IPS-18a (cell line): ENCODE data around the gene ADAMTS7.
"Not testable (repeated sequence)": the region's sequence is repeated elsewhere in the genome, so short reads cannot be mapped to it uniquely, and the experiment has no call there.

Experiments
- H3K27ac ChIP-seq: one replicate; pipeline ENCODE4 v1.5.1; 2013; ENCODE audit warnings: low read length
- H3K27me3 ChIP-seq: one replicate; pipeline ENCODE4 v1.6.1; 2013; ENCODE audit warnings: mild to moderate bottlenecking, low read length; ENCODE audit not compliant: control insufficient read depth, insufficient read depth
- H3K36me3 ChIP-seq: one replicate; pipeline ENCODE4 v1.6.1; 2013; ENCODE audit warnings: low read depth, low read length; ENCODE audit not compliant: control insufficient read depth
- H3K4me1 ChIP-seq: one replicate; pipeline ENCODE4 v1.6.1; 2013; ENCODE audit warnings: low read depth, low read length; ENCODE audit not compliant: control insufficient read depth
- H3K4me3 ChIP-seq: one replicate; pipeline ENCODE4 v1.5.1; 2013; ENCODE audit warnings: low read length
- H3K9ac ChIP-seq: one replicate; pipeline ENCODE4 v1.6.1; 2013; ENCODE audit warnings: mild to moderate bottlenecking, low read length, moderate library complexity
- H3K9me3 ChIP-seq: one replicate; pipeline ENCODE4 v1.6.1; 2013; ENCODE audit warnings: low read depth, low read length; ENCODE audit not compliant: control insufficient read depth

The ADAMTS7 gene

DNA sequence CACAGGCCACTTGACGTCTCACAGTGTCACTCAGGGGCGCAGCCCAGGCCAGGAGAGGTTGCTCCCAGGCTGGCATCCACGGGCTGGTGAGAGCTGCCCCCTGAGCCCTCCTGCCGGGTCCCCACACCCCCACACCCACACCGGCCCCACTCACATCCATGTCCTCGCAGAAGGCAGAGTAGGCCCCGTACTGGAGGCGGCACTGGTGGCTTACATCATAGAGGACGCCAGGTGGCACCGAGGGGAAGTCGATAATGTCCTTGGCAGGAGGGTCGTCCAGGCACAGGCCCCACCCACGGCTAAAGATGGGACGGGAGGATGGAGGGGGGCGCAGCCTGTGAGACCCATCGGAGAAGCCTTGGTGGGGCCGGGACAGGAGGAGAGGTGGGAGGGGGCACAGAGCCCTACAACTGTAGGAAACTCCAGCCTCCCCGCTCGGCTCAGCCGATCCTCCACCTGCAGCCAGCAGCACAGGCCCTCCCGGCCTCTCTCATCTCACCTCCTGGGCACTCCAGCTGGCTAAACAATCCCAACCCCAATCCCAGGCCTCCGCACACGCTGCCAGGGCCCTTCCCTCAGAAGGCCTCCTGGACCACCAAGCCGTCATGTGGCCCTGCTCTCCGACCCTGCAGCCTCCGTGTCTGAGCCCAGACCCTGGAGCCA lies 33.8 kb downstream of the ADAMTS7 start:
- H3K27ac ChIP-seq, H3K36me3 ChIP-seq, H3K9me3 ChIP-seq, H3K27me3 ChIP-seq, H3K9ac ChIP-seq, H3K4me3 ChIP-seq, H3K4me1 ChIP-seq: not testable (repeated sequence)

DNA sequence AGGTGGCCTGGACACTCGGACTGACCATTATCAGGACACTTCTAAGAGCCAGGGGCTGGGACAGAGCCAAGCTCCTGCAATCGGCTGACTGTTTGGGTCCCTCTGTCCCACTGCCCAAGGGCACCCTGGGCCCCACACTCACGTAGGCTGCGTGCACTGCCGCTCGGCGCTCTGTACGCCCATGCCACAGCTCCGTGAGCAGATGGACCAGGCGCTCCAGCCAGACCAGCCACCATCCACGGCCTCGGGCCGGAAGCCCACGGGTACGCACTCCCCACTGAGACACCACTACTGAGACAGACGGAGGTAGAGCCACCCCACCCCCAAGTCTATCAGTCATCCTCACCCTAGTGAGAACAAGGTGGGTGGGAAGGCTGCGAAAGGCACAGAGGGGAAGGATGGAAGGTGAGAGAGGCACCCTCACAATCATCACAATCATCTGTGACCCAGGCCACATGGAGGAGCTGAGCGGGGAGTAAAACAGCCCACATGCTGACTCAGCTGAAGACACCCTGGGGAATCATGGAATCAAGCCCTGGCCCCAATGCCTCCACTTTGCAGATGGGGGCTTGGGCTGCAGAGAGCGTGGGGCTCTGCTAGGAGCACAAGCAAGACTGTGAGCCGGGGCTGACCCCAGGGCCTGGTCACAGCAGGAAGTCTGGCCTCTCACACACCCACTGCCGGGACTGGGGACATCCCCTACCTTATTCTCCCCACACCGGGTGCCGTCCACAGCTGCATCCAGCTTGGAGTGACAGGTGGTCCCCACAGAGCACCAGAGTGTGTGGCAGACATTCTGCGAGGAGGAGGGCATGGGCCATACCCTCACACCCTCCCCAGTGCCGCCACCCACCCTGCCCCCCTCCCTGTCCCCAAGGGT lies 35.0 kb downstream of the ADAMTS7 start:
- not testable (repeated sequence) for H3K9me3 ChIP-seq, H3K4me3 ChIP-seq, H3K36me3 ChIP-seq, H3K4me1 ChIP-seq, H3K27me3 ChIP-seq, H3K27ac ChIP-seq, H3K9ac ChIP-seq

DNA sequence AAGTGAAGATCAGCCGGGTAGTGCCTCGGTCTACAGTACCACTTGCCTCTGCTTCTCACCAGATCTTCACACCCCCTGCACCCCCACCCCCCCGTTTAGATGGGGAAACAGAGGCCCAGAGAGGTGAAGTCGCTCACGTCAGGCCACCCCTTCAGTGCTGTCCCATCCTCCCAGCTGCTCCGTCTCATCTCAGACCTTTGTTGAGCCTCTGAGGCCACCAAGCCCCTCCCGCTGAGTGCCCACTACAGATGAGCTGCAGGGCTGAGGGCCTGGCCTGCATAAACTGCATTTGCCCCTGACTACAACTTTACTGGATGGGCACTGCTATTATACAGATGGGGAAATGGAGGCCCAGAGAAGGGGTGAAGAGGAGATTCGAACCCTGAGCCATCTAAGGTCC lies 35.8 kb downstream of the ADAMTS7 start:
- Histone ChIP-seq H3K9ac (no peak overlapping the region), H3K9me3 (no peaks in the 10 kb centered on the region), H3K4me3 (no peak overlapping the region), H3K27me3 (no peaks in the 10 kb centered on the region), H3K36me3 (no peaks in the 10 kb centered on the region), H3K4me1 (no peaks in the 10 kb centered on the region), H3K27ac (no peak overlapping the region)

DNA sequence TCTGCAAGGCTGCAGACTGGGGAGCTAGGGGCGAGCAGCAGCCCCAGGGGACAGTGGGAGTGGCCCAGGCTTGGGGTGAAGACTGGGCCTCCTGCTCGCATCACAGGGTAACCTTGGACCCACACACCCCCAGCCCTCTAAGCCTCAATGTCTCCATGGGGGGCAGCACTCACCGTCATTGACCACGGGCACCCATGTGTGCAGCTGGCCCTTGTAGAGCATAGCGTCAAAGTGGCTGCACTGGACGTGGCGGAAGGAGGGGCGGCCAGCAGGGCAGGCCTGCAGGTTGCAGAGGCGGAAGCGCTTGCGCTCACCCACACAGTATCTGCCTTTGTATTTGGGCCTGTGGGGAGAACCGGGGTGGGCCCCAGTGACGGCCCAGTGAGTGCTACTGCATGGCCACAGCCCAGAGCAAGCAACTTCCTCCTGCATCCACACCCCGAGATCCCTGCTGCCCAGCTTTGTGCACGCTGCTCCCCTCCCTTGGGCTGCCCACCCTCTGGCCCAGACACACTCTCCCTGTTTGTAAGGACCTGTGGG lies 36.7 kb downstream of the ADAMTS7 start:
- not testable (repeated sequence) for H3K36me3 ChIP-seq, H3K4me1 ChIP-seq, H3K27ac ChIP-seq, H3K27me3 ChIP-seq, H3K9ac ChIP-seq, H3K4me3 ChIP-seq, H3K9me3 ChIP-seq

DNA sequence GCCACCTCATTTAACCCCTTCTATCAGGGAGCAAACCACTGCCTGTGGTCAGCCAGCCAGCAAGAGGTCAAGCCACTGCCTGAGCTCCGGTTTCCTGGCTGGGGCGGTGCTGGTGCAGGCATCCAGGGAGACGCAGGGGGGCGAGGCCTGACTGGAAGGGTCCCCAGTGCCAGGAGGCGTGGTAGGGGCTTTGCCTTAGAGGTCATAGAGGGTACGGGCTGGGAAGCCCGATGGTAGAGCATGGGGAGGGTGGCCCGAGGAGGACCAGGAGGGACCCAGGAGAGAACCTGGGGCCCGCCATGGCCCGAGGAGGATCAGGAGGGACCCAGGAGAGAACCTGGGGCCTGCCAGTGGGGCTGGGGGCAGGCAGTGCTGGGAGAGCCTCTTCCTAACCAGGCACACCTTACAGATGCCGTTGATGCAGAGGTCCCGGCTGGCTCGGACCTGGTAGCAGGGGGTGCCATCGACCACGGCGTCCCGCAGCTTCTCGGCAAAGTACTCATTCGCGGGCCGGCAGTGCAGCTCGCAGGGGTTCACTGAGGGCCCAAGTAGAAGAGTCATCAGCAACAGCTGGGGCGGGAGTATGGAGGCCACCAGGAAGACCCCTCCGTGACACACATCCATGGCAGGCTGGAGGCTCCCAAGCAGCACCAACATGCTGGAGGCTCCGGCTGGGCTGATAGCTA lies 37.4 kb downstream of the ADAMTS7 start:
- H3K36me3 ChIP-seq, H3K27ac ChIP-seq, H3K9me3 ChIP-seq, H3K4me1 ChIP-seq, H3K4me3 ChIP-seq, H3K9ac ChIP-seq, H3K27me3 ChIP-seq: not testable (repeated sequence)

DNA sequence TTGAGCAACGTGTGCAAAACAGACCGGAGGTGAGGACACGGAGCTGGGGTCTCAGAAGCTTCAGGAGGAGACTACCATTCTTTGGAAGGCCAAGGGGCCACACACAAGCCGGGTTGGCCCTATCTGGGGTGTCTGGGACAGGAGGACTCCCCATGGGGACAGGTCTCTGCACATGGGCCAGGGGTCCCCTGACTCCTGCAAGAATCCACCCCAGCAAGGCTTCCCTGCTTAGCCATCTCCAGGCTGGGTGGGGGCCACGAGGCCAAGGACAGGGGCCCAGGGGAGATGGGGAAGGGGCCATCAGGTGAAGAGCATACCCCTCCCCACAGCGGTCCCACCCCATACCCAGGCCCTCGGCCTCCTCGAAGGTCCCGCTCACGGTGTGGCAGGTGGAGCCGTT lies 38.5 kb downstream of the ADAMTS7 start:
- H3K4me3 ChIP-seq = no peak overlapping the region
- no peaks in the 10 kb centered on the region for H3K27me3 ChIP-seq
- no peaks in the 10 kb centered on the region for H3K9me3 ChIP-seq
- H3K36me3 ChIP-seq = no peaks in the 10 kb centered on the region
- H3K9ac ChIP-seq = no peak overlapping the region
- H3K4me1 ChIP-seq = no peaks in the 10 kb centered on the region
- no peak overlapping the region for H3K27ac ChIP-seq

DNA sequence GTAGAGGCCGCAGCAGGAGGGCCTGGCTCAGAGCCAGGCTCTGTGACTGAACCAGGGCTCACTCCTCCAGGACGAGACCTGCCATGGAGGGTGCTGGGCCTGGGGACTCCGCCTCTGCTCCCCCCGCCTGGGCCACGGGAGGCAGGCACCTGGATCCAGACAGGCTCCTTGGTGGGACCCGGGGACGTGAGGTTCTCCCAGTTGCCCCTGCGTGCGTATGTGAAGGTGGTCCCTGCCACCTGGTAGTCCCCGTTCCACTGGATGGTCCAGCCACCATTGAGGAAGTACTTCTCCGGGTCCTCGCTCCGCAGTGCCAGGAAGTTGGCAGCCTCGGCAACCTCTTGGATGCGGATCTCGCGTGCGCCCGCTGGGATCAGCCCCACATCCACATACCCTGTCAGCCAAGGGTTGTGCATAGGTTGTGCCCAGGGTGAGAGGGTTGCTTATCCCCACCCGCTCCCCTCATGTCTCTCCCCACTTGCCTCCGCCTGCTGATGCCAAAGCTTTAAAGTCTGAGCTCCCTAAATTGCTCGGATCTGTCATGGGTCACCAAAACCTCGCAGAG lies 39.7 kb downstream of the ADAMTS7 start:
- H3K9ac ChIP-seq, H3K36me3 ChIP-seq, H3K27ac ChIP-seq, H3K27me3 ChIP-seq, H3K4me3 ChIP-seq, H3K4me1 ChIP-seq, H3K9me3 ChIP-seq: not testable (repeated sequence)

DNA sequence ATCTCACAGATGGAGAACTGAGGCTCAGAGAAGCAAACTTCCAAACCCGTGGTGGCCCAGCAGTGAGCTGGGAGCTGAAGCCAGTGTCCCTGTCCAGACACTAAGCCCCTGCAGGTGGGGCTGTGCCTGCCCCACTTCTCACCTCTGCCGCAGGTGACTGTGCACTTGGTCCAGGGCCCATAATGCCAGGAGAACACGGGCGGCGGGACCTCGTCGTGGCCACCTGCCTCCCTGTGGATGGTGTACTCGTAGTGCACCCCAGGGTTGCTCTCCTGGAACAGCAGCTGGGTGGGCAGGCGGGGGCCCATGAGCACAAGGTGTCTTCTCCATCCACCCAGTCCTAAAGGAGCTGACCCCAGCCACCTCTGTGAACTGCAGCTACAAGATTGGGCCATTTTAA lies 40.2 kb downstream of the ADAMTS7 start:
- not testable (repeated sequence) for H3K36me3 ChIP-seq, H3K4me1 ChIP-seq, H3K27ac ChIP-seq, H3K9me3 ChIP-seq, H3K27me3 ChIP-seq, H3K9ac ChIP-seq, H3K4me3 ChIP-seq

DNA sequence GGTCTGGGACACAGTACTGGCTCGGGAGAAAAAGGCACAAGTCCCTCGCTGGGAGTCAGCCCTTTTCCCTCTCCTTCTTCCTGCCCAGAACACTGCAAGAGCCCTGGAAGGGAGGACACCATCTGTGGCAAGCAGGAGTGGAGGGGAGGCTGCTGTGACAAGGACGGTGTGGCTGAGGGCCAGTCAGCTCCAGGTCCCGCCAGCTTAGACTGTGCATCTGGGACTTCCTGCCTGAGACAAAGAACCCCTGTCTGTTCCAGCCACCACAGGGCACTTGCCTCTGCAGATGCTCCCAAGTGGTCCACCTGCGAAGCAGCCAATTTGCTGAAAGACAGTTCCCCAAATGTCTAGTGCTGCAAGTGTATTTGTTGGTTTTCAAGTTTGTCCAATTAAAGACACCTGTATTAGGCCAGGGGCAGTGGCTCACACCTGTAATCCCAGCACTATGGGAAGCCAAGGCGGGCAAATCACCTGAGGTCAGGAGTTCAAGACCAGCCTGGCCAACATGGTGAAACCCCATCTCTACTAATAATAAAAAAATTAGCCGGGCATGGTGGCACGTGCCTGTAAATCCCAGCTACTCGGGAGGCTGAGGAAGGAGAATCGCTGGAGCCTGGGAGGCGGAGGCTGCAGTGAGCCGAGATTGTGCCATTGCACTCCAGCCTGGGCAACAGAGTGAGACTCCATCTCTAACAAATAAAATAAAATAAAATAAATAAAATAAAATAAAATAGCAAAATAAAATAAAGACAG lies 41.6 kb downstream of the ADAMTS7 start:
- H3K4me1 ChIP-seq, H3K9me3 ChIP-seq, H3K4me3 ChIP-seq, H3K36me3 ChIP-seq, H3K27ac ChIP-seq, H3K9ac ChIP-seq, H3K27me3 ChIP-seq: not testable (repeated sequence)

DNA sequence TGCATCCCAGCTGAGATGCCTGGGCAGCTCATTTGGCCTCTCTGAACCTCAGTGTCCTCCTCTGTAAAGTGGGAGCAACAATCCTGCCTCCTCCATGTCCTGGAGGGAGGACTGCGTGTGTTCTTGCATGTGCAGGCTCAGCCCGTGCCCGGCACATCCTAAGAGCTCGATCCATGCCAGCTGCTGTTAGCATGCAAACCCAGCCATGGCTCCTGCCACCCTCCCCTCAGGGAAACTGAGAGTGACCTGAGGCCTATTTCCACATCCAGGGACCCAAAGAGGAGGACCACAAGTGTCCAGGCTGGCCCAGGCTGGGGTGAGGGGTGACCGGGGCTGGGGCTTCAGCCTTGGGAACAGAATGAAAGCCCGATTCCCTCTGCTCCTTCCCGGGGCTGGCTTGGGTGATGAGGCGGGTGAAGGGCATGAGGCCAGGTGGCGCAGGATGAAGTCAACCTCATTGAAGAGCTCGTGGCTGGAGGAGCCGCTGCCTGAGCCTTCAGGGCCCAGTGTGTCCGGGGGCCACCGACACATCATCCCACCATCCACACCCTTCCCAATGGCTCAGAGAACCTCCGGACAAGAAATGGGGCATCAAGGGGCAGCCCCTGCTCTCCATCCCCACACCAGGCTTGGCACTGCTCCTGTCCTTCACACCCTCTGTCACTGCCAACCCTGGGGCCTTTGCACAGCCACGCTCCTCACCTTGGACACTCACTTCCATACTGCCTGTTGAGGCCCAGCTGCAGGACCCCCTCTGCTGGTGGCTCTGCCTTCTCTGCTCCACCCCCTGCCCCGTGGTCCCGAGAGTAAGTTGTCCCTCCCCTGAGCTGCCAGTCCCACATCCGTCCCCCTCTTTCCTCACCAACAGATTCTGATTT lies 42.5 kb downstream of the ADAMTS7 start:
- Histone ChIP-seq H3K9me3 (no peaks in the 10 kb centered on the region), H3K27ac (no peak overlapping the region), H3K9ac (no peak overlapping the region), H3K36me3 (no peaks in the 10 kb centered on the region), H3K27me3 (no peaks in the 10 kb centered on the region), H3K4me1 (no peaks in the 10 kb centered on the region), H3K4me3 (no peak overlapping the region)
